Measurements from ENCODE around the gene IGFBP4.

GRCh38 chr17:40500190-40500589 lies 56.9 kb downstream of the IGFBP4 start:
- TF ChIP-seq FOXP2 (optimal IDR thresholded peaks at IDR 0.05; ENCODE audit: control extremely low read depth, extremely low read length, insufficient read depth): no peak
- TF ChIP-seq EZH2 (IDR thresholded peaks at IDR 0.05): no peak
- TF ChIP-seq POLR2AphosphoS5 (IDR thresholded peaks at IDR 0.05; ENCODE audit: borderline replicate concordance, low read depth, low read length): no peak
